Vagina (tissue), 2 donors: ENCODE measurements around the gene RPUSD3.

Experiments
- POLR2A ChIP-seq, 2 donors: fragments of 450-650 bp; IDR thresholded peaks; one replicate each; pipeline ENCODE4 v1.6.1; 2017; ENCODE audit warnings: antibody characterized with exemption in 2 of 2, mild to moderate bottlenecking in 2 of 2, moderate library complexity in 2 of 2
- TF ChIP-seq, protein P1 (sequence below), 3 experiments: fragments of 450-650 bp in 2 of 3; fragments of 200-600 bp in 1 of 3; sonication (generic) in 1 of 3; IDR thresholded peaks; one replicate each; pipeline ENCODE4 v1.5.1; 2017 to 2019; ENCODE audit warnings: antibody characterized with exemption in 3 of 3, mild to moderate bottlenecking in 2 of 3, moderate library complexity in 2 of 3

DNA sequence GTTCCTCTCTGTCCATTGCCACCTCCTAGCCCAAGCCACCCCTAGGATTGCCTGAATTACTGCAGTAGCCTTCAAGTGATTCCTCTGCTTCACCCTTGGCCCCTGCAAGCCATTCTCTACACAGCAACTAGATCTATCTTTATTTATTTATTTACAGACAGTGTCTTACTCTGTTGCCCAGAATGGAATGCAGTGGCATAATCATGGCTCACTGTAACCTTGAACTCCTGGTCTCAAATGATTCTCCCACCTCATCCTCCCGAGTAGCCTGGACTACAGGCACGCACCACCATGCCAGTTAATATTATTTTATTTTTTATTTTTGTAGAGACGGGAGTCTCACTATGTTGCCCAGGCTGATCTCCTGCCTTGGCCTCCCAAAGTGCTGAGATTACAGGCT lies 44.7 kb upstream of the RPUSD3 start:
- TF ChIP-seq, protein P1, sequence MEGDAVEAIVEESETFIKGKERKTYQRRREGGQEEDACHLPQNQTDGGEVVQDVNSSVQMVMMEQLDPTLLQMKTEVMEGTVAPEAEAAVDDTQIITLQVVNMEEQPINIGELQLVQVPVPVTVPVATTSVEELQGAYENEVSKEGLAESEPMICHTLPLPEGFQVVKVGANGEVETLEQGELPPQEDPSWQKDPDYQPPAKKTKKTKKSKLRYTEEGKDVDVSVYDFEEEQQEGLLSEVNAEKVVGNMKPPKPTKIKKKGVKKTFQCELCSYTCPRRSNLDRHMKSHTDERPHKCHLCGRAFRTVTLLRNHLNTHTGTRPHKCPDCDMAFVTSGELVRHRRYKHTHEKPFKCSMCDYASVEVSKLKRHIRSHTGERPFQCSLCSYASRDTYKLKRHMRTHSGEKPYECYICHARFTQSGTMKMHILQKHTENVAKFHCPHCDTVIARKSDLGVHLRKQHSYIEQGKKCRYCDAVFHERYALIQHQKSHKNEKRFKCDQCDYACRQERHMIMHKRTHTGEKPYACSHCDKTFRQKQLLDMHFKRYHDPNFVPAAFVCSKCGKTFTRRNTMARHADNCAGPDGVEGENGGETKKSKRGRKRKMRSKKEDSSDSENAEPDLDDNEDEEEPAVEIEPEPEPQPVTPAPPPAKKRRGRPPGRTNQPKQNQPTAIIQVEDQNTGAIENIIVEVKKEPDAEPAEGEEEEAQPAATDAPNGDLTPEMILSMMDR (IDR thresholded peaks at IDR 0.05) = no peak
- TF ChIP-seq POLR2A (IDR thresholded peaks at IDR 0.05) = no peak
